Right hindlimb (tissue), 1 donor: ENCODE measurements around the gene ALDH6A1.

Experiments used
- DNase-seq: peaks from one replicate; pipeline ENCODE4 v3.0.0-alpha.2; 2018

ALDH6A1 gene

DNA sequence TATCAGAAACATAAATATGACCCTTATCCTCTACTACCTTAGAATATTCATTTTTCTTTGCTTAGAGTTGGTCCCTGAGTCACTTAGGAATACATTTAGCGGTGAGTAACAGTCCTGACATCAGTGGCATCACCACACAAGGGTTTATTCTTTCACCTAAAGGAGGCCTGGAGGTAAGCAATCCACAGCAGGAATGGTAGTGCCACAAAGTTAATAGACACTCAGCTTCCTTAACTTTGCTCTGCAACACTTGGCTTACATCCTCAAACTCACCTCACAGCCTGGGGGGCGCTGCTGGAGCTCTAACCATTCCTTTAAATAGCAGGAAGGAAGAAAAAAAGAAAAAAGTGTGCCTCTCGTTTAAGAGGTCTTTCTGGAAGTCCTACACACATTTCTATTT lies 36.0 kb downstream of the ALDH6A1 start:
- no peak for DNase-seq

DNA sequence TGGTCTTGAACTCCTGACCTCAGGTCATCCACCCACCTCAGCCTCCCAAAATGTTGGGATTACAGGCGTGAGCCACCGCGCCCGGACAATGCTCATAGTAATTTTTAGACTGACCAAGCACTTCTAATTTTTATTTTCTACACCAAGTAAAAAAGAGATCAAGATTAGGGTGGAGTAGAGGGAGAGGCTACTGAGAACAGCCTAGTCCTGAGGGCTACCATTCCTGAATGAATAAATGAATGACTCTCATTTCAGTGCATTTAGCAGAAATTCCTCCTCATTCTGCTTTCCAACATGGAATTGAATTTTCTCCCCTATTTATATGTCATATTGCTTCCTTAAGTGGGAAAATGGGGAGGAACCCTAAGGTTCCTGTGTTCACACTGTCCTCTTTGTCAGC lies 38.7 kb downstream of the ALDH6A1 start:
- no peak for DNase-seq

DNA sequence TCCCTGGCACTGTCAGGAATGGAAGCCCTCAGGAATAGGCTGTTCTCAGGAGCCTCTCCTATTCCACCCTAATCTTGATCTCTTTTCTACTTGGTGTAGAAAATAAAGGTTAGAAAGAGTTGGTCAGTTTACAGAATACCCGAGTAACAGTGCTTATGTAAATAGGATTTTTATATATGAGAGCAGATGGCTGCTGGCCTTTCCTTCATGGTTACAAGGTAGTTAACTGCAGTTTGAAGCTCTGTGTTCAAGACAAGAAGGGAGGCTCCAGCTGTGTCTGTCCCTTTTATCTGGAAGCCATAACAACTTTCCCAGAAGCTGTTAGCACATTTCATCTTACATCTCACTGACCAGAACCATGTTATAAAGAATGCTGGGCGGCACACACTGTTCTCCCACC lies 42.0 kb downstream of the ALDH6A1 start:
- DNase-seq, result no peak

DNA sequence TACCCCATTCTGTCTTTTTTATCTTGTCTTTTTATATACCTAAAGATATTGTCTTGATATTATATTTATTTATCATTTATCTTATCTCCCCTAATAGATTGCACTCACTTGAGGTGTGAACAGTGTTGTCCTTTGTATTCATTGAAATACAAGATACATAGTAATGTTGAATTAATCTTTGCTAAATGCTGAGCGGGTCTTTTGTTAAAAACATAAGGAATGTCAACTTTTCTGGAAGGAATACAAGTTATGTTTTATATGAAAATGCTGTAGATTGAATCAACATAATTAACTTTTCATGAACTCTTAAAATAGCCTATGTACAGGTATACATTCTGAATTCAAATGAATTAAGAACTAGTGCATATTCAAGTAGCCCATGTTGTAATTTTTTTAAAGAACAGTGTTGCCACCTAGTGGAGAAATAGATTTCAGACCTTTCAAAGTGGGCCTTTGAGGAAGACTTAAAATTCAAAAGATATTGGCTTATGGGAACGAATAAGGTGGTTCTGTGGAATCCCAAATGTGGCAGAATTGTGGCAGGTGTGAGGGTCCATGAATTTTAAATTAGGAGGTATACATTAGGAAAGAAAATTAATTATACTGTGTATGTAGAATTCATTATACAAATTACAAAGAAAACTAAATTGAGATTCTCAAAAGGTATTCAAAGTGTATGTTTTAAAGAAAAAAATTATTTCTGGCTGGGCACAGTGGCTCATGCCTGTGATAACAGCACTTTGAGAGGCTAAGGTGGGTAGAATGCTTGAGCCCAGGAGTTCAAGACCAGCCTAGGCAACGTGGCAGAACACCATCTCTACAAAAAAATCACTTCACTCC lies 46.0 kb downstream of the ALDH6A1 start:
- no peak for DNase-seq

DNA sequence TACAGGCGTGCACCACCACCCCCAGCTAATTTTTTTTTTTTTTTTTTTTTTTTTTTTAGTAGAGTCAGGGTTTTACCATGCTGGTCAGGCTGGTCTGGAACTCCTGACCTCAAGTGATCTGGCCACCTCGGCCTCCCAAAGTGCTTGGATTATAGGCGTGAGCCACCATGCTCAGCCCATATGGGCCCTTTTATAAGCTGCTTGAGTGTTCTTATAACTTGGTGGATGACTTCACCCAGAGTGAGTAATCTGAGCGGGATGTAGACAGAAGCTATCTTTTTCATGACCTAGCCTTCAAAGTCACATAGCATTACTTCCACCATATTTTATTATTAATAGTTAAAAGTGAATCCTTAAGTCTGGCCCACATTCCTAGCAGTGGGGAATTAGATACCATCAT lies 48.7 kb downstream of the ALDH6A1 start:
- DNase-seq, result no peak

DNA sequence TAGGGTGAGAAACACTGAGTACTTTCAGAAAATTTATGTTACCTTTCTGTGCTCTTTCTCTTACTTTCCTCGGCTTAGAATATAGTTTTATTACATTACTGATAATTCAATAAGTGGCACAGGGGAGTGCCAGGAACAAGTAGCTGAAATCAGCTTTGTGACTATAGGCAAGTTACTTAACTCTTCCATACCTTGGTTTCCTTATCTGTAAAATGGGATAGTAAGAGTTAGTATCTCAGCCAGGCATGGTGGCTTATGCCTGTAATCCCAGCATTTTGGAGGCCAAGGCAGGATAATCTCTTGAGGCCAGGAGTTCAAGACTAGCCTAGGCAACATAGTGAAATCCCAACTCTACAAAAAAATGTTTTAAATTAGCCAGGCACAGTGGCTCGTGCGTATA lies 49.7 kb downstream of the ALDH6A1 start:
- no peak for DNase-seq

DNA sequence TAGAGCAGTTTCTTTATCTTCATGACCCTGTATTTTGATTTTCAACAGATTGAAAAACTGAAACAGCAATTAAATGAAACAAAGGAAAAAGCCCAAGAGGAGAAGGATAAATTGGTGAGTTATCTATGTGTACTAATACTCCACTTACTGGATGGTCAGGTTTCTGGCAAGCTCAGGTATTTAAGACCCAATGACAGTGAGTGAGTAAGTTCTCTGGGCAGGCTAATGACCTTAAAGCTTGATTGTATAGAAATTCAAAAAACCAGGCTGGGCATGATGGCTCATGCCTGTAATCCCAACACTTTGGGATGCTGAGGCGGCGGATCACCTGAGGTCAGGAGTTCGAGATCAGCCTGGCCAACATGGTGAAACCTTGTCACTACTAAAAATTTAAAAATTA lies 55.1 kb downstream of the ALDH6A1 start:
- no peak for DNase-seq

DNA sequence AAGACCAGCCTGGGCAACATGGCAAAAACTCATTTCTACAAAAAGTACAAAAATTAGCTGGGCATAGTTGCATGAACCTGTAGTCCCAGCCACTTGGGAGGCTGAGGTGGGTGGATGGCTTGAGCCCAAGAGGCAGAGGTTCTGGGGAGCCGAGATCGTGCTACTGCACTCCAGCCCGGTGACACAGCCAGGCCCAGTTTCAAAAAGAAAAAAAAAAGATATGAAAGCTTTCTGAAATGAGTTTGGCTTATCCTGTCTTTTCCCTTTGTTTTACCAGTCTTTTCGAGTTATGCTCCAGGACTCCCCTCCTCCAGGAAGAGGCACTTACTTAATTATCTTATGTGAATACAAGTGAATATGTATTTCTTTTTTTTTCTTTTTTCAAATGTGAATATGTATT lies 61.9 kb downstream of the ALDH6A1 start:
- no peak for DNase-seq

DNA sequence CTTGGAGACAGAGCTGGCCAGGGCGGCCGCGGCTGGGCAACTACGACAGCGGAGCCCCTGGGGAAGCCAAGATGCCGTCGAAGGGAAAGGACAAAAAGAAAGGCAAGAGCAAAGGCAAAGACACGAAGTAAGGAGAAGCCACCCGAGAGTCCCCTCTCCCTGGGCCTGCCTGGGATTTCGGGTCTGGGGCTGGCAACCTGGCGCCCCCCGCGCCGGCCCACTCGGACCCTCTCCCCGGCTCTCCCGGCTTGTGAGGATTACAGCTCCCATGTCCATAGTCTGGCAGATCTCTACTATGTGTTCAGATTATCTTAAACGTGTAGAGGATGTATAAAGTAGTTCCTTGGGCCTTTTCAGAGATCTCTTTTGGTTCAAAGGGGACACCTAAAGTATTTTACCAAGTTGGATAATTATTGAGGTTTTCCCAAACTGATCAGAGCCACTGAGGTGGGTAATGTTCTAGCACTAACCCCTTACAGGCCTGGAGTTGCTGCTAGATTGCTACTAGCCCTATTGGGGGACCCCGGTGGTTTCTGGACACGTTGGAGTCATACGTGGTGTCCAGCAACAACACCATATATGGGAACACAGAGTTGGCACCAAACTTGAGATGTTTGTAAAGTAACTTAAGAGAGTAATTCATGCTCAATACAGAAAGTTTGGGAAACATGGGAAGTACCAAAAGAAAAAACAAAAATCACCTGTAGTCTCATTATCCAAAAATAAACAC lies 64.7 kb downstream of the ALDH6A1 start:
- peak; percentile 33 for DNase-seq

DNA sequence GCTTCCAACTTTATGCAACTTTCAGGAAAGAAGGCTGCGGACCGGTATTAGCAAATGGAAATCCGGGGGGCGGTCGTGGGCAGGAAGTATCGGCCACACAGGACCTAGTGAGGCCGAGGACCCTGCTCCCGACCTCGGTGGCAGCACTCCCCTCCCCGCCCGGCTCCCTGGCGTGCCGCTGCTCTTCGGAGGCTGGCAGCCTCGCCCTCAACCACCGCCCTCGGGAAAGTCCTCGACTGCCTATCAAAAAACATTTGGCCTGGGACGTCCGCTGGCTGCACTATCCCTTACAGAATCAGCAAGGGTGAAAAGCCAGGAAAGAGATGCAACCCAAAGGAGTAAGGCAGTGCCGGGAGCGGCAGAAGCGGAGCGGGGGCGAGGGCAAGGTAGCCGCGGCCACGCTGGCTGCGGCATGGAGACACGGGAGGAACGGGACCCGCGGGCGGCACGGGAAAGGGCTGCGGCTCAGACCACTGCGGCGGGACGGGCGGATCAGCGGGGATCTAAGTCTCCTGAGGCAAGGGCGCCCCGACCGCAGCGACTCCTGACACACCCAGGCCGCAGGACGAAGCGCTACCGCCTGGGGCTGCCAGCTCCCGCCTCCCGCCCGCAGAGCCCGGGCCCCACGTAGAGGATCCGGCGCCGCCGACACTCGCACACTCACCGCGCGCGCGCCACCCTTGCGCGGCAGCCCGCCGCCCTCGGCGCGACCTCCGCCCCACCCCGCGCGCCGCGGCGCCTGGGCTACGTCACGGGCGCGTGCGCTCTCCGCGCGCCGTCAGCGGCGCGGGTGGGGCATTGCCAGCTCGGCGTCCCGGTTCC lies 65.5 kb downstream of the ALDH6A1 start, which contains the start of the genes BBOF1 and ENTPD5:
Gene BBOF1, plus strand, starts transcription at position 764 of the 822 bp plus-strand sequence. CDS start 130 bp downstream, outside the sequence.
Gene ENTPD5, minus strand, starts transcription at position 703 of the 822 bp plus-strand sequence. CDS start 31,186 bp downstream, outside the sequence.
- DNase-seq, result peak; percentile 90

DNA sequence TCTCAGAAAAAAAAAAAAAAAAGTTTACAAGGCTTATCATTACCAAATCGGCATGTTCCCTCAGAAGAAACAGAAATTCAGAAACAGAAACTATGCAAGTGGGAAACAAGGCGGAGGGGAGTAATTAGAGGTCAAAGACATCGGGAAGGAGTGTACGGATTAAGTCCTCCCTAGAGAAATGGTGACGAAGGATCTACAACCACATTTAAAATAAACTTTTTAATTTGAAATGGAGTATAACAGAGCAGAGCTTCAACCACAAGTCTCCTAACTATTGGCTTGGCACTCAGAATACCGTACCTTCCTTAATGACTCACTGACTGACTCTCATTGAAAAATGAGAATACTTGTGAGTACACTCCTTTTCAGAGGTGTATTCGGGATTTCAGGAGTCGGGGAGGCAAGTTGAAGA lies 66.1 kb downstream of the ALDH6A1 start:
- no peak for DNase-seq

DNA sequence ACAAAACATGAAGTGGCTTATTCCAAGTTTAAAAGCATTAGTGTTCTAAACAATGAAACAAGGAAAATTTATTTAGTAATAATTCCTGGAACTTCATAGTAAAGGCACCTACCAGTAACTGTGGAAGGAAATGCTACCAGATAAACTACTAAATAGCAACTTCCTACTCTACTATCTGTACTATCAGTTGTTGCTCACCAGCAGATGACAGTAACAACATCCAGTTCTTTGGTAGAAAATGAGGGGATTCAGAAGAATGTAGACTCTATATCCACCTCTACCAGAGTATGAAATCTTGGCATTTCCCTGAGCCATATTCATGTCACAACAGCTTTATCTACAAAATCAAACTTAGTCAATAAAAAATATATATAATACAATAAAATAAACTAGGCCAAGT lies 68.3 kb downstream of the ALDH6A1 start:
- no peak for DNase-seq

DNA sequence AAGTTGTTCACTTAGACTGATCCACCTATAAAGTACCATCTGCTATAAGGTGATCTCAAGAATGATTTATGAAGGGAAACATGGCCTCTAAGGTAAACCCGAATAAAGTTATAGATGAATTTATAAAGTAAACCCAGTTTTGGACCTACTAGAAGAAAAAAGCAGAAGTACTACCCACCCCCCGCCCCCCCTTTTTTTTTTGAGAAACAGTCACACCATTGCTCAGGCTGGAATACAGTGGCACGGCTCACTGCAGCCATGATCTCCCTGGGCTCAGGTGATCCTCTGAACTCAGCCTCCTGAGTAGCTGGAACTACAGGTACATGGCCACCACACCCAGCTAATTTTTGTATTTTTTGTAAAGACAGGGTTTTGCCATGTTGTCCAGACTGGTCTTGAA lies 69.1 kb downstream of the ALDH6A1 start:
- no peak for DNase-seq

DNA sequence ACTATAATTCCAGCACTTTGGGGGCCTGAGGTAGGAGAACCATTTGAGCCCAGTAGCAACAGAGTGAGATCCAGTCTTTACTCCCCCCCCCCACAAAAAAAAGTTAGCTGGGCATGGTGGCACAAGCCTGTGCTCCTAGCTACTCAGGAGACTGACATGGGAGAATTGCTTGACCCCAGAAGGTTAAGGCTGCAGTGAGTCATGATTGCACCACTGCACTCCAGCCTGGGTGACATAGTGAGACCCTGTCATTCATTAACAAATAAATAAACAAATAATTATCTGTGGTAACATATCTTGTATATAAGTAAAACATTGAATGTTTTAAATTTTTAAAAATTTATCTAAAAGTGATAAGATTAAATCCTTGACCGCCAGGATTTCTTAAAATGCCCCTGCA lies 70.0 kb downstream of the ALDH6A1 start:
- DNase-seq, result no peak

DNA sequence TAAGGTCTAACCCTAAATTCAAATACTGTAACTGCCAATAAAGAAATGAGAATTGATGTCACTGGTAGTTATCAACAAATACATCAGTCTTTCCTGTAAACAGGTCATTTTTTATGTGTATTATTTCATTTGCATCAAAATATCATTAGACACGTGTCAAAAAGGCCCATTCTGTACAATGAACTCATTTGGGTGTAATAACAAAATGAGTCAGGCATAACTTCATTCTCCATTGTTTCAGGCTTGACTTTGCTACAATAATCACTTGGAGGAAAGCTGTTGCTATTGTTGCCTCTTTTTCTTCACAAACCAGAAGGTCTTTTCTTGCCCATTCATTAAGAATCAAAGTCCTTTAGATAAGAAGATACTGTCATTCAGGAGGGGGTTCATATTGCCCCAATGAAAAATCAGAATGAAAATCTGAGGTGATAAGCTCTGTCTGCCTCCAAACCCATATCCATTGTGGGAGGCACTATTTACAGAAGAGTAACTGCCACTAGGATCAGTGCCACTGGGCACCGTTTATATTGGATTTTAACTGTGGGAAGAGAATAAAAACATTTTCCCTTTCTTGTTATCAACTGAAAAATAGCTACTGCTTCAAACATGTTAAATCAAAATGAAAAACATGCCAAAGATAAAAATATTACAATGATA lies 75.3 kb downstream of the ALDH6A1 start:
- no peak for DNase-seq
